GM12878 (cell line): ENCODE measurements around the gene TBC1D1. TPM values are rescaled to one million over a fixed set of nuclear protein-coding genes. Genes with fewer than 3 reads are reported as not detected.

Source experiments
- ATAC-seq: fragments of 200-7000 bp; cut with Tn5 transposase; 3 replicates; pipeline ENCODE4 v1.9.1; 2020; ENCODE audit warnings: mild to moderate bottlenecking, moderate library complexity
- BruUV-seq: library from RNA; stranded (reverse); fragments of 400-500 nt; replicated peaks from 2 replicates; lab custom pipeline; 2021; lab: Mats Ljungman, UMichigan
- CTCF ChIA-PET: fragments of 300-600 bp; sonication (Branson Sonifier 250); formaldehyde crosslinking; extraction: SDS; loops from one replicate; lab custom pipeline; 2021; ENCODE audit warnings: inconsistent platforms; lab: Yijun Ruan, JAX
- POLR2A ChIA-PET: fragments of 350-600 bp; formaldehyde crosslinking; extraction: SDS; loops from one replicate; lab custom pipeline; 2021; ENCODE audit warnings: inconsistent platforms; lab: Charles Lee
- RAD21 ChIA-PET: fragments of 300-600 bp; sonication (Branson Sonifier 250); formaldehyde crosslinking; loops from one replicate; lab custom pipeline; 2023; ENCODE audit warnings: antibody characterized with exemption; ENCODE audit not compliant: unreplicated experiment; lab: Charles Lee
- SMC1A ChIA-PET: fragments of 300-600 bp; sonication (Branson Sonifier 250); formaldehyde crosslinking; loops from one replicate; lab custom pipeline; 2023; ENCODE audit not compliant: unreplicated experiment, uncharacterized antibody; lab: Charles Lee
- DNase-seq: peaks from one replicate; pipeline ENCODE4 v3.0.0-alpha.2; 2011; ENCODE audit warnings: low read depth, low spot score
- FAIRE-seq: peaks from 3 replicates; lab custom pipeline; 2011; peaks lifted over from hg19 to GRCh38; lab: Jason Lieb, UNC
- H2AFZ ChIP-seq: 2 replicates; pipeline ENCODE4 v1.6.0; 2011; ENCODE audit warnings: low read depth, low read length, control low read depth; ENCODE audit not compliant: control insufficient read depth
- H3K27ac ChIP-seq: 2 replicates; pipeline ENCODE4 v1.5.1; 2011; ENCODE audit warnings: control low read depth; ENCODE audit not compliant: control insufficient read depth, insufficient read depth
- H3K27me3 ChIP-seq, 2 experiments: replicated peaks in 1 of 2; 2 replicates each; pipeline versions ENCODE4 v1.6.0 to v1.6.1; 2011; ENCODE audit warnings: low read length in 1 of 2; ENCODE audit not compliant: control insufficient read depth in 2 of 2, insufficient read depth in 2 of 2
- H3K36me3 ChIP-seq, 2 experiments: 2 replicates each; pipeline ENCODE4 v1.5.1; 2011; ENCODE audit warnings: low read length in 1 of 2; ENCODE audit not compliant: control insufficient read depth in 2 of 2, insufficient read depth in 2 of 2
- H3K4me1 ChIP-seq: 2 replicates; pipeline ENCODE4 v1.6.1; 2011; ENCODE audit warnings: mild to moderate bottlenecking, low read length, moderate library complexity, mixed read lengths; ENCODE audit not compliant: control insufficient read depth, insufficient read depth
- H3K4me2 ChIP-seq: 2 replicates; pipeline ENCODE4 v1.6.0; 2011; ENCODE audit warnings: control low read depth; ENCODE audit not compliant: control insufficient read depth, insufficient read depth
- H3K4me3 ChIP-seq: fragments of 200-600 bp; sonication (generic); 2 replicates; pipeline ENCODE4 v1.5.1; 2016
- H3K79me2 ChIP-seq: 2 replicates; pipeline ENCODE4 v1.6.0; 2011; ENCODE audit warnings: low read length; ENCODE audit not compliant: control insufficient read depth, insufficient read depth
- H3K9ac ChIP-seq: 2 replicates; pipeline ENCODE4 v1.8.0; 2011; ENCODE audit warnings: low read length, control low read depth, mixed read lengths; ENCODE audit not compliant: control insufficient read depth, insufficient read depth
- H3K9me3 ChIP-seq: replicated peaks from 3 replicates; pipeline ENCODE4 v1.5.1; 2011; ENCODE audit warnings: mild to moderate bottlenecking, low read length; ENCODE audit not compliant: control insufficient read depth, insufficient read depth
- H4K20me1 ChIP-seq: 2 replicates; pipeline ENCODE4 v1.6.0; 2011; ENCODE audit not compliant: control insufficient read depth, insufficient read depth
- BHLHE40 ChIP-seq, 2 experiments: fragments of 450-650 bp in 1 of 2; IDR thresholded peaks; 2 replicates each; pipeline ENCODE4 v1.6.1; 2011 to 2017; ENCODE audit warnings: low read depth in 2 of 2, borderline replicate concordance in 1 of 2, improper control_type of control experiment in 1 of 2, low read length in 1 of 2, mild to moderate bottlenecking in 1 of 2
- CTCF ChIP-seq, 3 experiments: IDR thresholded peaks in 2 of 3; conservative IDR thresholded peaks in 1 of 3; 2 replicates each; pipeline ENCODE4 v1.5.1; 2011; ENCODE audit warnings: low read depth in 3 of 3, low read length in 3 of 3, mild to moderate bottlenecking in 3 of 3, control low read depth in 2 of 3, moderate library complexity in 2 of 3, inconsistent platforms in 1 of 3, mixed read lengths in 1 of 3; ENCODE audit not compliant: control insufficient read depth in 2 of 3, insufficient read depth in 1 of 3; ENCODE audit errors: extremely low read depth in 1 of 3
- IRF4 ChIP-seq: IDR thresholded peaks from 2 replicates; pipeline ENCODE4 v1.6.1; 2011; ENCODE audit warnings: low read depth, low read length
- MTA2 ChIP-seq: fragments of 450-650 bp; IDR thresholded peaks from 2 replicates; pipeline ENCODE4 v1.6.1; 2016; ENCODE audit warnings: low read depth, mild to moderate bottlenecking, moderate library complexity
- MYB ChIP-seq: fragments of 150-350 bp; IDR thresholded peaks from 2 replicates; pipeline ENCODE4 v1.6.1; 2014; ENCODE audit warnings: mild to moderate bottlenecking, low read depth, low read length, borderline replicate concordance
- NBN ChIP-seq: fragments of 450-650 bp; IDR thresholded peaks from 2 replicates; pipeline ENCODE4 v1.6.1; 2016
- NR2C1 ChIP-seq: fragments of 450-650 bp; IDR thresholded peaks from 2 replicates; pipeline ENCODE4 v1.6.1; 2017; ENCODE audit warnings: antibody characterized with exemption, mild to moderate bottlenecking, moderate library complexity
- SMC3 ChIP-seq: IDR thresholded peaks from 2 replicates; pipeline ENCODE4 v1.6.1; 2011; ENCODE audit warnings: low read length, improper control_type of control experiment, borderline replicate concordance
- WRNIP1 ChIP-seq: IDR thresholded peaks from 2 replicates; pipeline ENCODE4 v1.6.1; 2011; ENCODE audit warnings: low read depth, low read length, improper control_type of control experiment, borderline replicate concordance
- ZBTB40 ChIP-seq: fragments of 450-650 bp; IDR thresholded peaks from 2 replicates; pipeline ENCODE4 v1.6.1; 2016; ENCODE audit warnings: mild to moderate bottlenecking, moderate library complexity, borderline replicate concordance
- ZNF687 ChIP-seq: fragments of 450-650 bp; IDR thresholded peaks from 2 replicates; pipeline ENCODE4 v1.6.1; 2017; ENCODE audit warnings: mild to moderate bottlenecking, moderate library complexity
- WGBS: methylation state at CpG from one replicate; pipeline ENCODE4 v1.1.6; 2016; ENCODE audit warnings: low lambda C conversion rate; ENCODE audit not compliant: insufficient replicate concordance, insufficient coverage; ENCODE audit errors: missing lambda C conversion rate; 5-methylcytosine and 5-hydroxymethylcytosine counted together
- in situ Hi-C: fragments of 300-500 bp; cut with MboI; formaldehyde crosslinking; loops from 9 replicates; pipeline ENCODE4 v1.14.3; 2018; ENCODE audit warnings: mixed read lengths
- intact Hi-C: fragments of 100-400 bp; cut with micrococcal nuclease; formaldehyde crosslinking; loops from one replicate; pipeline ENCODE4 v1.14.2; 2022; ENCODE audit not compliant: unreplicated experiment
- polyA plus RNA-seq, 11 experiments: library from polyadenylated mRNA; depleted of rRNA in 4 of 11; unstranded in 6 of 11; stranded (reverse) in 5 of 11; fragments of >200 nt; fragmentation: Nextera tagmentation in 4 of 11; fragmentation: Illumina TruSeq in 1 of 11; extraction: Ambion mirVana in 4 of 11; extraction: Trizol in 1 of 11; gene quantifications; 1 replicate in 1 of 11; 2 replicates in 10 of 11; pipeline versions ENCODE4 v1.2.1 to v1.2.3, GENCODE V29; 2011 to 2016; ENCODE audit warnings: inconsistent platforms in 2 of 11, missing spikeins in 2 of 11, low read depth in 1 of 11
- total RNA-seq, 4 experiments: library from RNA; depleted of rRNA in 3 of 4; stranded (reverse); fragments of >200 nt in 3 of 4; fragmentation: Illumina TruSeq in 1 of 4; extraction: Trizol in 1 of 4; gene quantifications; 2 replicates each; pipeline versions ENCODE4 v1.2.1 to v1.2.3, GENCODE V29; 2013 to 2021

The TBC1D1 gene
- total and polyA plus RNA-seq, 10 of the 15 experiments (the other 5 are each of a cell fraction or from before 2014, with no cell fraction given): 5.3 to 102 (median 57.8) TPM

- H3K4me1 ChIP-seq: peaks cover 3% of the 10 kb centered on the region; the same call in 1 of the 2 replicates
- CTCF ChIA-PET: interaction anchor here (0.5 to 11.8 kb wide), 22 partner anchors 9 to 720 kb away, joined by 3 to 202 read pairs (median 4); no protein-coding TSS in a partner anchor
- no peaks in the 10 kb centered on the region for H4K20me1 ChIP-seq
- WGBS: 15% methylated on average over 11 of the region's 11 CpGs
- BruUV-seq: no TSS peak
- SMC1A ChIA-PET: interaction anchor here (0.6 to 3.8 kb wide), 12 partner anchors 10 to 696 kb away, joined by 3 to 40 read pairs (median 4); no protein-coding TSS in a partner anchor
- no peak overlapping the region for H3K4me3 ChIP-seq
- no peak overlapping the region for H3K9ac ChIP-seq
- DNase-seq: no peak
- no peaks in the 10 kb centered on the region for H3K27me3 ChIP-seq
- H3K36me3 ChIP-seq: peaks cover 5 to 20% of the 10 kb centered on the region in 2 experiments; a peak in 3 of 4 replicates
- H3K4me2 ChIP-seq: peak overlapping the region; percentile 15
- ATAC-seq: peak; percentile 93
- no peaks in the 10 kb centered on the region for H3K79me2 ChIP-seq
- in situ Hi-C loops: loop anchor here (5.0 to 10.0 kb wide), 2 partner anchors 610 to 803 kb away; partner anchors contain the start of gene FAM114A1
- H3K9me3 ChIP-seq: no peaks in the 10 kb centered on the region
- peak overlapping the region; percentile 6 for H3K27ac ChIP-seq
- RAD21 ChIA-PET: interaction anchor here (0.6 to 12.5 kb wide), 12 partner anchors 12 to 615 kb away, joined by 3 to 173 read pairs (median 6); no protein-coding TSS in a partner anchor
- POLR2A ChIA-PET: no interaction called here
- peak overlapping the region; percentile 54 for H2AFZ ChIP-seq
- intact Hi-C loops: loop anchor here (1.0 to 5.0 kb wide), 6 partner anchors 117 to 795 kb away; partner anchors contain the start of gene TLR6
- FAIRE-seq: peak; percentile 98
- TF ChIP-seq WRNIP1 (no peak), ZBTB40 (no peak), NR2C1 (no peak), CTCF (IDR thresholded peaks at IDR 0.05 in 2 of 3, conservative IDR thresholded peaks at IDR 0.05 in 1 of 3; ENCODE audit: control insufficient read depth in 2 of 3, extremely low read depth in 1 of 3, insufficient read depth in 1 of 3, low read depth in 3 of 3, low read length in 3 of 3) (peak; percentile 67 to 85 (median 80)), ZNF687 (0 out of 2 replicates have a peak, but pooled peaks have one; percentile 26), BHLHE40 (IDR thresholded peaks at IDR 0.05; ENCODE audit: borderline replicate concordance in 1 of 2, low read depth in 2 of 2, low read length in 1 of 2) (peak in 1 of 2 experiments; percentile 57; a peak in 1 of 4 replicates), SMC3 (peak; percentile 88), IRF4 (peak; percentile 27; the same call in 1 of the 2 replicates), NBN (peak; percentile 46; the same call in 1 of the 2 replicates), MTA2 (peak; percentile 34; the same call in 1 of the 2 replicates), MYB (no peak)
Measured at GRCh38 chr4:38062088-38062775, 171.3 kb downstream of the TBC1D1 start.
